Mucosa of rectum (tissue), 2 donors: Measurements from ENCODE around the gene MAP2K2.

ENCODE experiments used
- H3K27ac ChIP-seq, 2 donors: one replicate each; pipeline ENCODE4 v1.7.0; 2013; ENCODE audit warnings: inconsistent platforms in 2 of 2, low read depth in 2 of 2, low read length in 2 of 2
- H3K27me3 ChIP-seq, 2 donors: one replicate each; pipeline ENCODE4 v1.7.0; 2013; ENCODE audit warnings: low read length in 2 of 2; ENCODE audit not compliant: control insufficient read depth in 2 of 2, insufficient read depth in 2 of 2
- H3K36me3 ChIP-seq, 2 donors: one replicate each; pipeline ENCODE4 v1.7.0; 2013; ENCODE audit warnings: low read length in 2 of 2; ENCODE audit not compliant: control insufficient read depth in 2 of 2, insufficient read depth in 2 of 2
- H3K4me1 ChIP-seq, 2 donors: one replicate each; pipeline ENCODE4 v1.7.0; 2013; ENCODE audit warnings: low read length in 2 of 2, mild to moderate bottlenecking in 1 of 2; ENCODE audit not compliant: control insufficient read depth in 2 of 2, insufficient read depth in 2 of 2
- H3K4me3 ChIP-seq, 2 donors: one replicate each; pipeline ENCODE4 v1.7.0; 2013; ENCODE audit warnings: low read length in 2 of 2
- H3K9ac ChIP-seq, 2 donors: one replicate each; pipeline ENCODE4 v1.7.0; 2013; ENCODE audit warnings: low read length in 2 of 2, low read depth in 1 of 2, mild to moderate bottlenecking in 1 of 2
- H3K9me3 ChIP-seq, 2 donors: one replicate each; pipeline ENCODE4 v1.7.0; 2013; ENCODE audit warnings: low read length in 2 of 2; ENCODE audit not compliant: control insufficient read depth in 2 of 2
- donor health status: healthy.
- donor health status: Normal muscosa, but diverticular disease.

Gene MAP2K2

DNA sequence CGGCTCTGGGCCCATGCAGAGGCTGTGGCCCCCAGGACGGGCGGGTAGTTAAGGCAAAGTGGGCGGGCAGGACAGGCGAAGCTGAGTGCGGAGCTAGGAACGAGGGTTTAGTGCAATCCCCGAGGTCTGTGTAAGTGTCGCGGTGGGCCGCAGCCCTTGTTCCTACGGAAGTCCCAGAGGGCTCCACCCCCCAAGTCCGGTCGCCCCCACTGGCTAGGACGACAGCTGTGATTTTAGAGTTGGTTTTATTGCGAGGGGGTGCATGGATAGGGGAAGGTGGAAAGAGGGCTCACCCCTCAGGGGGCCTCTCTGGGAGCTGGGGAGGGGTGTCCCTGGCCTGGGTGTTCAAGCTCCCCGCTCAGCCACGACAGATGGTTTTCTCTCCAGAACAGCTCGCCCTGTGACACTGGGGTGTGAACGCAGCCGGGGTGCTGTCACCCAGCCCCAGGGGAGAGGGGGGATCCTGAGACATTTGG, 78.9 kb downstream of the MAP2K2 start:
- Histone ChIP-seq H3K27me3 (no peaks in the 10 kb centered on the region), H3K36me3 (peaks cover 18 to 29% of the 10 kb centered on the region in 2 donors), H3K9ac (no peak overlapping the region), H3K27ac (no peak overlapping the region), H3K4me1 (peaks cover 7 to 16% of the 10 kb centered on the region in 2 donors), H3K4me3 (no peak overlapping the region), H3K9me3 (no peaks in the 10 kb centered on the region)

GRCh38 chr19:4043966-4044715, 79.8 kb downstream of the MAP2K2 start:
- Histone ChIP-seq H3K9ac (no peak overlapping the region), H3K27me3 (no peaks in the 10 kb centered on the region), H3K4me3 (no peak overlapping the region), H3K4me1 (peaks cover under 1 to 8% of the 10 kb centered on the region in 2 donors), H3K36me3 (peaks cover 12 to 23% of the 10 kb centered on the region in 2 donors), H3K27ac (no peak overlapping the region), H3K9me3 (no peaks in the 10 kb centered on the region)

- H3K9me3 ChIP-seq: no peaks in the 10 kb centered on the region
- no peak overlapping the region for H3K9ac ChIP-seq
- no peak overlapping the region for H3K4me3 ChIP-seq
- peaks cover 11 to 21% of the 10 kb centered on the region in 2 donors for H3K36me3 ChIP-seq
- H3K27me3 ChIP-seq: no peaks in the 10 kb centered on the region
- no peak overlapping the region for H3K27ac ChIP-seq
- peaks cover 0 to 8% of the 10 kb centered on the region in 2 donors for H3K4me1 ChIP-seq
These were observed 80.5 kb downstream of the MAP2K2 start for GRCh38 chr19:4043401-4043800.

DNA sequence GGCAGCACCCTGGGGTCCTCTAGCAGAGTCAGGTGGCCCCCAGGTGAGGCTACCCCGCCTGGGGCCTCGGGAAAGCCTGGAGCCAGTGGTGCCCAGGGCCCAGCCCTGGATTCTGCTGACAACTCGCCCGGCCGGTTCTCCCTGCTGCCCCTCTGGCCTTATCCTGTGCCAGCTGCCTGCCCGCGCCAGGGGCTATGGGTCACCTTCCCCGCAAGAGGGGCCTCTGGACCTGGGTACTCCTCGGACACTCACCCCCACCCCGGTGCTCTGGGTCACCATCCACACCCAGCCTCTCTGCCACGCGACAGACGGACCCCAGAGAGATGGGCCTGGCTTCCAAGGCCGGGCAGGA, 81.2 kb downstream of the MAP2K2 start:
- peak overlapping the region in 1 of 2 donors; percentile 26 for H3K9ac ChIP-seq
- H3K36me3 ChIP-seq: peaks cover 7 to 15% of the 10 kb centered on the region in 2 donors
- peak overlapping the region; percentile 38 to 42 for H3K27ac ChIP-seq
- H3K9me3 ChIP-seq: no peaks in the 10 kb centered on the region
- peaks cover 0 to 8% of the 10 kb centered on the region in 2 donors for H3K4me1 ChIP-seq
- H3K4me3 ChIP-seq: no peak overlapping the region
- H3K27me3 ChIP-seq: no peaks in the 10 kb centered on the region

- H3K9ac ChIP-seq: no peak overlapping the region
- no peak overlapping the region for H3K4me3 ChIP-seq
- H3K27ac ChIP-seq: peak overlapping the region; percentile 38 to 42
- no peaks in the 10 kb centered on the region for H3K9me3 ChIP-seq
- peaks cover 0 to 8% of the 10 kb centered on the region in 2 donors for H3K4me1 ChIP-seq
- H3K36me3 ChIP-seq: peaks cover 9 to 15% of the 10 kb centered on the region in 2 donors
- no peaks in the 10 kb centered on the region for H3K27me3 ChIP-seq
These were observed 81.7 kb downstream of the MAP2K2 start for GRCh38 chr19:4042064-4042730.
